Gastrocnemius medialis (tissue), 4 donors: ENCODE measurements around the gene STAT5A.

Experiments
- CTCF ChIP-seq, 5 experiments: fragments of 450-650 bp in 3 of 5; fragments of 200-600 bp in 2 of 5; sonication (generic) in 2 of 5; IDR thresholded peaks in 4 of 5; conservative IDR thresholded peaks in 1 of 5; 1 replicate in 4 of 5; 2 replicates in 1 of 5; pipeline ENCODE4 v1.5.1; 2016 to 2019; ENCODE audit warnings: antibody characterized with exemption in 5 of 5, mild to moderate bottlenecking in 3 of 5, moderate library complexity in 3 of 5
- POLR2A ChIP-seq, 2 donors: fragments of 450-650 bp; IDR thresholded peaks; one replicate each; pipeline ENCODE4 v1.6.1; 2017; ENCODE audit warnings: antibody characterized with exemption in 2 of 2, mild to moderate bottlenecking in 2 of 2, moderate library complexity in 2 of 2

GRCh38 chr17:42313389-42313772, 25.1 kb downstream of the STAT5A start:
- TF ChIP-seq POLR2A (IDR thresholded peaks at IDR 0.05) = no peak
- TF ChIP-seq CTCF (IDR thresholded peaks at IDR 0.05 in 4 of 5, conservative IDR thresholded peaks at IDR 0.05 in 1 of 5) = no peak
